IMR-90 (cell line): Measurements from ENCODE around the gene SFXN2.

Experiments used
- BHLHE40 ChIP-seq: fragments of 150-350 bp; IDR thresholded peaks from 2 replicates; pipeline ENCODE4 v1.6.1; 2016; ENCODE audit warnings: mild to moderate bottlenecking, low read depth, low read length
- CEBPB ChIP-seq: IDR thresholded peaks from 2 replicates; pipeline ENCODE4 v1.6.1; 2012; ENCODE audit warnings: low read depth, low read length, improper control_type of control experiment
- CHD1 ChIP-seq: IDR thresholded peaks from 2 replicates; pipeline ENCODE4 v1.6.1; 2012; ENCODE audit warnings: low read depth, low read length, improper control_type of control experiment
- CTCF ChIP-seq: conservative IDR thresholded peaks from 2 replicates; pipeline ENCODE4 v1.5.1; 2012; ENCODE audit warnings: mild to moderate bottlenecking, low read depth, low read length, improper control_type of control experiment
- FOS ChIP-seq: fragments of 150-350 bp; IDR thresholded peaks from 2 replicates; pipeline ENCODE4 v1.6.1; 2016; ENCODE audit warnings: low read depth, low read length
- MAFK ChIP-seq: IDR thresholded peaks from 2 replicates; pipeline ENCODE4 v1.6.1; 2012; ENCODE audit warnings: low read depth, low read length, improper control_type of control experiment
- MAZ ChIP-seq: IDR thresholded peaks from 2 replicates; pipeline ENCODE4 v1.6.1; 2012; ENCODE audit warnings: low read depth, mild to moderate bottlenecking, low read length, improper control_type of control experiment, moderate library complexity, borderline replicate concordance
- MXI1 ChIP-seq: IDR thresholded peaks from 2 replicates; pipeline ENCODE4 v1.6.1; 2012; ENCODE audit warnings: low read depth, mild to moderate bottlenecking, low read length, moderate library complexity, borderline replicate concordance
- NFE2L2 ChIP-seq: fragments of 150-350 bp; IDR thresholded peaks from 2 replicates; pipeline ENCODE4 v1.6.1; 2016; ENCODE audit warnings: low read depth, mild to moderate bottlenecking, low read length
- POLR2A ChIP-seq: IDR thresholded peaks from 2 replicates; pipeline ENCODE4 v1.6.1; 2012; ENCODE audit warnings: mild to moderate bottlenecking, low read depth, low read length
- RAD21 ChIP-seq: IDR thresholded peaks from 2 replicates; pipeline ENCODE4 v1.6.1; 2012; ENCODE audit warnings: low read length, improper control_type of control experiment
- RCOR1 ChIP-seq: IDR thresholded peaks from 2 replicates; pipeline ENCODE4 v1.6.1; 2012; ENCODE audit warnings: mild to moderate bottlenecking, low read length, improper control_type of control experiment; ENCODE audit not compliant: insufficient replicate concordance
- SMC3 ChIP-seq: fragments of 150-350 bp; IDR thresholded peaks from 2 replicates; pipeline ENCODE4 v1.6.1; 2016; ENCODE audit warnings: low read depth, mild to moderate bottlenecking, antibody characterized with exemption, low read length, moderate library complexity
- USF2 ChIP-seq: fragments of 150-350 bp; IDR thresholded peaks from 2 replicates; pipeline ENCODE4 v1.6.1; 2017; ENCODE audit warnings: mild to moderate bottlenecking, antibody characterized with exemption, low read length, low read depth

DNA sequence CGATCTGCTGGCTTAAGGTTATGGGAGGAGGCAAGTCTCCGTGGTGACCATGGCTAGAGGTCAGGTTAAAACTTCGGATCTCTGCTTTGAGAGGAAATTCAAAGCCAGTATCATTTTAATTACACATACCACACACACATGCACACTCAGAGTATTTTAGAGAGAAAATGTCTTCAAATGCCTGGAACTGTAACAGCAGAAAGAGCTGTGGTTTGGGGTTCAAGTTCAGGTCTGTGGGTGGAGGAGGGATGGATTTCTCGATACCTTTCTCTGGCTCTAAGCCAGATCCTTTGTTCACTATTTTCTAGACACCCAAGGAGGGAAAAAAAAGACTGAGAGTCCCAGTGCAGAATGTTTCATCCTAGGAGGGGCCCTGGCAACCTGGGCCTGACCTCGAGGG lies 32.7 kb upstream of the SFXN2 start:
- TF ChIP-seq CTCF: no peak
- TF ChIP-seq FOS: no peak
- no peak for TF ChIP-seq POLR2A
- TF ChIP-seq SMC3: no peak
- no peak for TF ChIP-seq BHLHE40
- no peak for TF ChIP-seq CEBPB
- TF ChIP-seq MAFK: no peak
- TF ChIP-seq USF2: no peak
- no peak for TF ChIP-seq MXI1
- no peak for TF ChIP-seq RCOR1
- TF ChIP-seq CHD1: no peak
- TF ChIP-seq RAD21: no peak
- no peak for TF ChIP-seq NFE2L2
- TF ChIP-seq MAZ: no peak
